GM21423 (cell line): ENCODE results near the gene STRAP.
A peak's percentile ranks its signal among the peaks of the same experiment; 100 is the strongest.
"Not testable (repeated sequence)": the region's sequence is repeated elsewhere in the genome, so short reads cannot be mapped to it uniquely, and the experiment has no call there.

Experiments used
- ATAC-seq: cut with Tn5 transposase; IDR thresholded peaks from one replicate; pipeline ENCODE4 v1.9.1; 2021; ENCODE audit warnings: mild to moderate bottlenecking, moderate library complexity; ENCODE audit not compliant: unreplicated experiment

The STRAP gene

DNA sequence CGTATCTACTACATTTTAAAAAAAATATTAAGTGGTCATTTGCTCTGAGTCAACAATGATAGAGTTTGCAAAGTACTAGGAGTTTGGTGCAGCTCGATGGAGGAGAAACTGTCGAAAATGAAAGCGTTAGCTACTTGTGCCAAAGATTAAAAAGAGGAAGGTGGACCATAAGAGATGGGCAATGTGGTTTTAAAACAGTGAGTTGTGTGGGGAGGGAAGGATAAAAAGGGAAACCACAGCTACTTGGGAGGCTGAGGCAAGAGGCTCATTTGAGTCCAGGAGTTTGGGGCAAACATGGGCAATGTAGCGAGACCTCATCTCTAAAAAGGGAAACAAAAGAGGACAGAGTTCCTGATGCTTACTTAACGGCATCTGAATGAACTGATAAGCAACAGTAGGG, 18.2 kb upstream of the STRAP start:
- peak; percentile 96 for ATAC-seq

DNA sequence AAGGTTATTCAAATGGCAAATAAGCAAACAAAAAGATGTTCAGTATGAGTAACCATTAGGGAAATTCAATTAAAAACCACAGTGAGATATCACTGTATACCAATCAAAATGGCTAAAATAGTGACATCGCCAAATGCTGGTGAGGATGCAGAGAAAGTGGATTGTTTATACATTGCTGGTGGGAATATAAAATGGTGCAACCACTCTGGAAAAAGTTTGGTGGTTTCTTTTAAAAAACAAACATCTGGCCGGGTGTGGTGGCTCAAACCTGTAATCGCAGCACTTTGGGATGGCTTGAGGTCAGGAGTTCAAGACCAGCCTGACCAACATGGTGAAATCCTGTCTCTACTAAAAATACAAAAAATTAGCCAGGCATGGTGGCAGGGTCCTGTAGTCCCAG, 14.0 kb upstream of the STRAP start:
- ATAC-seq = no peak

DNA sequence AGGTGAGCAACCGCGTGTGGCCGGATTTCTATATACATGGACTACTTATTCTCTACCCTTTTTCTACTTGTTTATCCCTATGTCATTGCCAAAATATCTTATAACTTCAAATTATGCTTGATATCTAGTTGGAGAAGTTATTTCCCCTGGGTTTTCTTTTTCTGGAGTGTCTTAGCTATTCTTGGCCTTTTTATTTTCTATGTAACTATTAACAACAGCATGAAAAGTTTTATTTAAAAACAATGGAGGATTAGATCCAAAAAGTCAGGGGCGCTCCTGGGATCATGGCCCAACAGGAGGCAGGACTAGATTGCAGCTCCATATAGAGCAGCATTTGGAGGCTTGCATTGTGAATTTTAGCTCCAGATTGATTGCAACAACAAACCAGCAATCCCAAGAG, 8.6 kb upstream of the STRAP start:
- ATAC-seq = no peak

DNA sequence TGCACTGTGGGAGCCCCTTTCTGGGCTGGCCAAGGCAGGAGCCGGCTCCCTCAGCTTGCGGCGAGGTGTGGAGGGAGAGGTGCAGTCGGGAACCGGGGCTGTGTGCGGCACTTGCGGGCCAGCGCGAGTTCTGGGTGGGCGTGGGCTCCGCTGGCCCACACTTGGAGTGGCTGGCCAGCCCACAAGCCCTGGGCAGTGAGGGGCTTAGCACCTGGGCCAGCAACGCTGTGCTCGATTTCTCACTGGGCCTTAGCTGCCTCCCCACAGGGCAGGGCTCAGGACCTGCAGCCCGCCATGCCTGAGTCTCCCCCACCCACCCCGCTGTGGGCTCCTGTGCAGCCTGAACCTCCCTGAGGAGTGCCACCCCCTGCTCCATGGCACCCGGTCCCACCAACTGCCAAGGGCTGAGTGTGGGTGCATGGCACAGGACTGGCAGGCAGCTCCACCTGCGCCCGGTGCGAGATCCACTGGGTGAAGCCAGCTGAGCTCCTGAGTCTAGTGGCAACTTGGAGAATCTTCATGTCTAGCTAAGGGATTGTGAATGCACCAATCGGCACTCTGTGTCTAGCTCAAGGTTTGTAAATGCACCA, 7.5 kb upstream of the STRAP start:
- ATAC-seq = not testable (repeated sequence)

DNA sequence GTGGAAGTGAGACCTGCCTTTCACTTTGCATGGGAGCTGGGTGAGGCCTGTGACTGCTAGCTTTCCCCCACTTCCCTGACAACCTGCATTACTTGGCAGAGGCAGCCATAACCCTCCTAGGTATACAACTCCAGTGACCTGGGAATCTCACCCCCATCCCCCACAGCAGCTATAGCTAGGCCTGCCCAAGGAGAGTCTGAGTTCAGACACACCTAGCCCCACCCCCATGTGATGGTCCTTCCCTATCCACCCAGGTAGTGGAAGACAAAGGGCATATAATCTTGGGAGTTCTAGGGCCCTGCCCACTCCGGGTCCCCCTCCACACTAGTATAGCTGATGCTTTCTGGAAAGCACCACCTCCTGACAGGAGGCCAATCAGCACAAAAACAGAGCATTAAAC, 6.3 kb upstream of the STRAP start:
- no peak for ATAC-seq

DNA sequence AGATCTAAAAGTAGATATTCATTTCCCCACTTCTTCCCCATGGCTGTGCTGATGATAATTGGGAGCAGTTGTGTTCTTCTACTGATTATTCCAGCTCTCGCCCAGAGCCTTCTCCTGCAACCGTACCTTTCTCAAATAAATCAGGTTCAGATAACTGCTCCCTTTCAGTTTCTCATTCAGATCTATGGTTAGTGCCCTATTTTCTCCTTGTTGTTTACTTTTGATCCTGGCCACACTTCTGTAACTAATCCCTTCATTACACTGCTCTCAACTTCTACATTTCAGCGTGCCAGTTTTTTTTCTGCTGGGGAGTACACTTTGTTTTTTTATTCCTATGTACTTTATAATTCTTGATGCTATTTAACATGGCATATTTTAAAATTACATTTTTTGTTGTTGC, 2.8 kb upstream of the STRAP start:
- ATAC-seq = no peak

DNA sequence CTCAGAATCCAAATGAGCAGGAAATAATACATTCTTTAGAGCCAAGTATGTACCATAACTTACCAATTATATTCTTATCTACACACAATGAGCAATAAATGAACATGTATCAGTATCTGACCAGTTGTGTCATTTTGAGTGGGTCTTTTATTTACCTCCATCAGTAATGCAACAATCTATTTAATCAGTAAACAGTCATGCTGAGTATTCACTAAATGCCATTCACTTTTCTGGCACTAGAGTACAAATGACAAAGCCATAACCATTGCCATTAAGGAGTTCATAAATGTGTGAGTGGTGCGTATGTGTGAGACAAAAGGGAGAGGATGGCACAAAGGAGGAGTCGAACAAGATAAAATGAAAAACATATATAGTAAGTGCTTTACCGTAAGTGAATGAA, 1.5 kb upstream of the STRAP start:
- ATAC-seq = no peak

DNA sequence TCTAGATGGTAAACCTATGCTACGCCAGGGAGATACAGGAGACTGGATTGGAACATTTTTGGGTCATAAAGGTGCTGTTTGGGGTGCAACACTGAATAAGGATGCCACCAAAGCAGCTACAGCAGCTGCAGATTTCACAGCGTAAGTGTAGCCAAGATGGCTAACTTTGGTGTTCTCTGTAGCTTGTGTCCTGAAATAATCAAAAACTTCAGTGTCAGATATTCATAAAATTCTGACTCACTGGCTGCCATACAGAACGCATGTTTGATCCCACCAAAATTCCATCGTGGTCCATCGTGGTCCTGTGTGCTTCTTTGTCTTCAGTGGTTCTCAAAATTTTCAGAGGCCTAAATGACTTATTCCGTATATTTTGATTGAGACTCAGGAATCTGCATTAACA, 1.3 kb downstream of the STRAP start:
- no peak for ATAC-seq

DNA sequence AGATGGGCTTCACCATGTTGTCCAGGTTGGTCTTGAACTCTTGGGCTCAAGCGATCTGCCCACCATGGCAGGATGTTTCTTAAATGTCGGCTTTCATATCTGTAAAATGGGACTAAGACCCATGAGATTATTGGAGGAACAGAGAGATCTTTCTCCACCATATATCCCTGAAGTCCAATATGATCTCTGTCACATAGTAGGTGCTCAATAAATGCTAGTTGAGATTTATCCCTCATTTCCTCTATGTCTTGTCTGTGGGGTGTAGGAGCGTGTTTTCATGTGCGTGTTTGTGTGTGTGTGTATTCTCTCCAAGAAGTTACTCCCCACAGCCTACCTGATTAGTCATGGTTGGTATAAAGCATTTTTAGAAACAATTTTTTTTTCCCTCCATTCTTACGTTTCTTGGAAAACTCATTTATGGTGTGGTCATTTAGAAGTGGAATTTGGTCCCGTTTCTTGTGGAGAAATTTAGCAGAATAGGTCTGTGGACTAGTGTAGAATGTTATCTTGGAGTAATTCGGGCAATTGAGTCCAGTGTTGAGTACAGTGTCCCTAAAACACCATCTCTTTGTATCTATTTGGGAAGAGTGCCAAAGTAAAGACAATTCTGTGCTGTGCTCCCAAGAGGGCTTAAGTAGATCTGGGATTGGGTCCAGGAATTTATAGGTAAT, 4.3 kb downstream of the STRAP start:
- no peak for ATAC-seq

DNA sequence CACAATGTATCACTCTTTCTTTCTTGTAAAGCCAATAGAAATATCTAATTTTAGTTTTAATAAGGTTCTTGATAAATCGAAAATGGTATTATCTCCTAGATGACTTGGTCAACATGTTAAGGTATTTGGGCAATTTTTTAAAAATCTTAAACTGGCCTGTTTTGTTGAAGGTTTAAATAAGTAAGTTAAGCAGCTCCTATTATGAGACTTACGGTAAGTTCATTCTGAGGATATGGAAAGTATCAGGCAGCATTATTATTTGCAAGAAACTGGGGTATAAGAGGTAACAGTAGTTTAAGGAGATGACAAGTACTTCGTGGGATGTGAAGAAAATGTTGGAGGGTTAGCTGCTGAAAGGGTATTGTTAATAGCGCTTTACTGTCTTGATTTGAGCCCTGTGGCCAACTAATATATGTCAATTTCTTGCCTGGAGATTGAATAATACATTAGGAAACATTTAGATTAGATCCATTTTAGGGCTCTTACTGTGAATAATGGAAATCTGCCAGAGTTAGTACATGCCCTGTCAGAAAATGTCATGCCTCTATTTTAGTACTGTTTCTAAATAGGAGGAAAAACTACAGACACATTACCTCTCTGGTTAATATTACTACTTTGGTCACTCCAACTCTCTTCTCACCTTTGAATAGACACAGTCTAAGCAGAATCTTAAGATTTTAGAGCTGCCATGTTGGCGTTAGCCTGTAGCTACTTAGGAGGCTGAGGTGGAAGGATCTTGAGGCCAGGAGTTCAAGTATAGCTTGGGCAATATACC, 5.0 kb downstream of the STRAP start:
- ATAC-seq = no peak

DNA sequence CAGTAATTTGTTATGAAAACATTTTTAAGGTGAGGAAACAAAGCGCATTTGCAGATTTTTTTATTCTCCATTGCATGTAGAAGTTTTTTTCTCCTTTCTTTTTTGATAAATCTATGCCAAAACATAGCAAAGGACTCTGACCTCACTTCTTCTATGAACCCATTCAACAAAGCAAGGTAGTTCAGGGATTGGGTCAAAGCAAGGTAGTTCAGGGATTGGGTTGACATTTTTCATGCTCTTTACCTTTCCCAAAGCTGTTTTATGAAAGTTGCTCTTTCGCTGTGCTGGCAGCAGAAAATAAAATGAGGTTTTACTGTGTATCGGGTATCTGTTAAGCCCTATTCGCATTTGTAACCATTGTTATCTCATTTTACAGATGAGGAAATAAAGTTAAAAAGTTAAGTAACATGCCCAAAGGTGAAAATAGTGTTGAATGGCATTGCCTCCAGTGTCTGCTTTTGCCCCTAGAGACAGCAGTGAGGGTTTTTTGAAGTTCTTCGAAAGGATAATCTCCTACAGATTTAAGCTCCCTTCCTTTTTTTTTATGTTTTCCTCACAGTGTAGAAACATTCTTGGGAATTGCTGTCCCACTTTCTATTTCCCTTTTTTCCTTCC, 10.6 kb downstream of the STRAP start:
- no peak for ATAC-seq

DNA sequence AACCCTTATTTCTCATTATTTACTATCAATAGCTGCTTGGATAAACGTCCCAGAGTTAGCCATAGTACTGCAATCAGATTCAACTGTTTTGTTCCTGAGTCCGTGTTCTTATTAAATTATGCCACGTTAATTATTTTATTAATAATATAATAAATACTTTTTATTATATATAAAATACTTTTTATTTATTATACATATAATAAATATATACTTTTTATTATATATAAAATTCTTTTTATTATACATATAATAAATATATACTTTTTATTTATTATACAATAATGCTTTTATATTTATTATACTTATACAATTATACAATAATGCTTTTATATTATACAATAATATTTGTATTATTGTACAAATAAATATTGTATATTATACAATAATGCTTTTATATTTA, 11.1 kb downstream of the STRAP start:
- ATAC-seq = no peak

DNA sequence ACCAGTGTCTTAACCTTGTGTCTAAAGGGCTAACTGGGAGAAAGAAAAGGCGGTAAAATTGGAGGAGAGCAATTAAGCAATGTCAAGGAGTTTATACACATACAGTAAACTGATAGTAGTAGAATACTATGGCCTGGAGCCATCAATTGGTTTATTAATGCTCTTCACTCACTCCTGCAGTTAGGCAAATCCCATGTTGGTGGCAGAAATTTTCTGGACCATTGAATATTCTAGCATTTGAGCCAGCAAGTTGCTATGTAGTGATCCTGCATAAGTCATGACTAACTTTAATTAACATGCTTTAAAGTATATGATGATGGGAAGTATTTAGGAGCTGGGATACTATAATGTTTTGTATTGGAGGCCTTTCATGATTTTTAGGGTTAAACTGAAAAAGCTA, 14.7 kb downstream of the STRAP start:
- ATAC-seq = no peak

DNA sequence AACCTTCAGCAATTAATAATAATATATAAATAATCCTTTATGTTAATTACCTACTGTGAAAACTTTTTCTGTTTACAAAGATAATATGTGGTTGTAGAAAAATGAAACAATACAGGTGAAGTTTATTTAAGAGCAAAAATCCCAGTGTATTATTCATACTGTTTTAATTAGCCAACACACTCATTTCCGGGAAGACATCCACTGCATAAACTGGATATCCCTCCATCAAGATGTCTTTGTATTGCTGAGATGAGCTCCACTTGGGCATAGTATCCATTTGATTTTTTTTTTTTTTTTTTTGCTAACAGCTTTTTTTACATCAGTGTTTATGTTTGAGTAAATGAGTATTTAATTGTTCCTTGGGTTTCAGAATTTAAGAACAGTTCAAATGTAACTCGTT, 15.2 kb downstream of the STRAP start:
- ATAC-seq = no peak

DNA sequence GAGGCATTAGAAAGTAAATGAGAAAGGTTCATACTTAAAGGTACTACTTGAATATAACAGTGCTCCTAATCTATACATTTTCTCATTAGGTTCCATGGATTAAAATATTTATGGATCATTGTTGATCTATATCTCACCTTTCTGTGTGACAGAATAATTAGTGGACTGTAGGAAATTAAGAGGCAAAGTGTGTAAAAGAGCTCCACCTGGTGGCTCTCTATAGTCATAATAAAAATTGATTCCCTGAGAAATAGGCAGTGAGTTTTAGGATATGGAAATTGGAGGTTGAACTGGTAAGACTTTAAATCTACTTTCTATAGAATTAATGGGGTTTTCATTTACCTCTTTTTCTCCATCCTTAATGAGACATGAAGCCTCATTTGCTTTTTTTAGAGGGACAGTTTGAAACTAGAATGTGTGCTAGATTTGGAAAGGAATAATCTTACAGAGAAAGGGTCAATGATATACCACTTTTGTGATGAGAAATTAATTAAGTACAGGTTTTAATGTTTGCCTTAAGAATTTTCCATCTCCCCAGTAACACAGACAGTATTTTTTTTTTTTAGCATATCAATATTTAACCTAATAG, 17.2 kb downstream of the STRAP start:
- ATAC-seq = peak; percentile 59

DNA sequence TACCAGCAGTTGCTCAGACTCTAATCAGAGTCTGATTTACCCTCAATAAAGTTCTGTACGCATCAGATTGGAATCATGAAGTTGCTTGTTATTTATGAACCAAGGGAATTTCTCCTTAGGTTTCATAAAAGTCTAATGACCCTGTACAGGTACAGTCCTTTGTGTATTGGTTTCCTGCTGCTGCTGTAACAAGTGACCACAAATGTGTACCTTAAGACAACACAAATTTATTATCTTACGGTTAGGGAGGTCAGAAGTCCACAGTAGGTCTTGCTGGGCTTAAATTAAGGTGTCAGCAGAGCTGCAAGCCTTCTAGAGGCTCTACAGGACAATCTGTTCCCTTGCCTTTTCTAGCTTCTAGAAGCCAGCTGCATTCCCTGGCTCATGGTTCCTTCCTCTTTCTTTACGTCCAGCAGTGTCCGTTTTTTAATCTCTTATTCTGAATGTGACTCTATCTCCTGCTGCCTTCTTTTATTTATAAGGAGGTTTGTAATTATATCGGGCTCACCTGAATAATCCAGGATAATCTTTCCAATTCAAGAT, 22.3 kb downstream of the STRAP start:
- no peak for ATAC-seq

DNA sequence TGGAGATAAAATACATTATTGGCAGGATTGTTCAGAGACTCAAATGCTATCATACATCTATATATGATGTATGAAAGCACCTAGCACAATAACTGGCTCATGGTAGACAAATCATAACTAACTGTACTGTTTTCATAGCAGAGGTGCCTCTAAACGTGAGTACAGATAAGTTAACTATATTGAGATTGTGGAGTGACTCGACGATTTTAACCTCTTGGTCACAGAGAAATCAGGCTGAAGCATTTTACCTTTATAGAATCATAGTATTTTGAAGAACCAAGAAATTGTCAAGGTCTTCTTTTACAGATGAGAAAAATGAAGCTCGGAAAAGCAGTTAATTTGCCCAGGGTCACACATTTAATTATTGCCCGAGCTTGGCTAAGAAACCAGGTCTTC, 28.3 kb downstream of the STRAP start:
- no peak for ATAC-seq

DNA sequence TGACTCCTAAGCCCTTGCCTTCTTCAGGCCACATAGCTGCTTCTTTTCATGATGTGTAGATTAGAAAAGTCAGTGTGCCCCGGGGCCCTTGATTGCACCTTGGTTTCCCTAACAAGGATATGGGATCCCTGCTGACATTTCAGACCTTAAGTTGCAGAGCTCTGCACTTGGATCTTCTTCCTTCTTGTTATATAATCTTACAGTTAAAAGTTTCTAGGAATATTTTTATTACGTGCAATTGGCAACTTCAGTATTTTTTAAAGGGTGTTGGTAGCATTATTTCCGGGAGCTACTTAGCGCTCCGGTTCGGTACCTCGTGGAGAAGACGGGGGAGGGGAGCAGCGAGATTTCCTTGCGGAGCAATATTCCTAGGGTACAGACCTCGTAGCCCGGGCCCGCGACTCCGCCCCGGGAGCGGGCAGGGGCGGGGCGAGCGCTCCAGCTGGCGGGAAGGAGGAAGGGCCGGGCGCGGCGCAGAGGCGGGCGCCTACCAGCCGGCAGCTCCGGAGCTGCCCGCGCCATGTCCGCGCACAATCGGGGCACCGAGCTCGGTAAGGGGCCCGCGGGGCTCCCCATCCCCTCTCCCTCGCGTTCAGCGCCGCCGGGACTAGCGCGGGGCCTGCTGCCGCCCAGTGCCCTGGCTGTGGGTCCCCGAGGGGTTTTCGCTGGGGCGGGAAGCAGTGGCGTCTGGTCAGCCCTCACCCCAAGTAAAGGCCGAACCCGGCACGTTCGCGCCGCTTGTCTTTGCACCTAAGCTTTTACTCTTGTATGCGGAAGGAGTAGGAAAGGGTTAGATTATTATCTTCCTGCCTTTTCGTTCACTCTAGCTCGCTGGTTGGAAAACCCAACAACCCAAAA, 28.9 kb downstream of the STRAP start, which contains the start of gene DERA:
DERA (plus strand) TSS at position 469 of the 858 bp plus-strand sequence; CDS start at position 521, 52 bp downstream.
- ATAC-seq = peak; percentile 95

DNA sequence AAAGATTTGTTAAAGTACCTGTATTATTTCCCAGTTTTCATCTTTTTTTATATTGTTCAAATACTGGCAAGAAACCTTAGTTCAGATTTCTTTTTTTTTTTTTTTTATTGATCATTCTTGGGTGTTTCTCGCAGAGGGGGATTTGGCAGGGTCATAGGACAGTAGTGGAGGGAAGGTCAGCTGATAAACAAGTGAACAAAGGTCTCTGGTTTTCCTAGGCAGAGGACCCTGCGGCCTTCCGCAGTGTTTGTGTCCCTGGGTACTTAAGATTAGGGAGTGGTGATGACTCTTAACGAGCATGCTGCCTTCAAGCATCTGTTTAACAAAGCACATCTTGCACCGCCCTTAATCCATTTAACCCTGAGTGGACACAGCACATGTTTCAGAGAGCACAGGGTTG, 29.7 kb downstream of the STRAP start:
- ATAC-seq = not testable (repeated sequence)

DNA sequence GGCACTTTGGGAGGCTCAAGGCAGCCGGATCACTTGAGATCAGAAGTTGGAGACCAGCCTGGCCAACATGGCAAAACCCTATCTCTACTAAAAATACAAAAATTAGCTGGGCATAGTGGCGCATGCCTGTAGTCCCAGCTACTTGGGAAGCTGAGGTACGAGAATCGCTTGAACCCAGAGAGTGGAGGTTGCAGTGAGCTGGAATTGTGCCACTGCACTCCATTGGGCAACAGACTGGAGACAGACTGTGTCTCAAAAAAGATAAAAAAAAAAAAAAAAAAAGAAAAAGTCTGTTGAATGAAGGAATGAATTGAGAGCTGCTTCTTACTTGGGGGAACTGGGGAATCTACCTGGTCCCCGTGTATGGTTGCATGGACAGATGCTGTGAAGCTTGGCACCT, 31.9 kb downstream of the STRAP start:
- not testable (repeated sequence) for ATAC-seq
